ENCODE results near the gene NYAP1. TPM values are rescaled to one million over a fixed set of nuclear protein-coding genes. Genes with fewer than 3 reads are reported as not detected.
"Not testable (repeated sequence)": the region's sequence is repeated elsewhere in the genome, so short reads cannot be mapped to it uniquely, and the experiment has no call there.

The NYAP1 gene
- total and polyA plus RNA-seq, 3 donors from 2014 or later: 15.7 to 27.3 (median 24.7) TPM

GRCh38 chr7:100437150-100438100, 46.3 kb upstream of the NYAP1 start:
- Histone ChIP-seq H3K4me3 (peak overlapping the region; percentile 80 to 88), H3K27me3 (no peaks in the 10 kb centered on the region), H3K9me3 (no peaks in the 10 kb centered on the region), H3K27ac (peak overlapping the region; percentile 92 to 98), H3K4me1 (peaks cover 9% of the 10 kb centered on the region), H3K36me3 (ENCODE audit: low read depth, missing control alignments) (no peaks in the 10 kb centered on the region)
- intact Hi-C loops (cut with DNase I; ENCODE audit: low total_unique reads): no loop called here
- no peak for DNase-seq
- TF ChIP-seq POLR2A (IDR thresholded peaks at IDR 0.05) (no peak), CTCF (IDR thresholded peaks at IDR 0.05) (no peak)
- WGBS, 2 donors: 58 to 69% methylated on average over 25 to 28 of the region's 28 CpGs

GRCh38 chr7:100438172-100438571, 45.6 kb upstream of the NYAP1 start:
- WGBS, 2 donors: 43 to 54% methylated on average over 2 of the region's 2 CpGs
- H3K27ac ChIP-seq: no peak overlapping the region

GRCh38 chr7:100438731-100439130, 45.0 kb upstream of the NYAP1 start:
- intact Hi-C loops (cut with DNase I; ENCODE audit: low total_unique reads); H3K27ac ChIP-seq; H3K4me3 ChIP-seq; H3K9me3 ChIP-seq; H3K4me1 ChIP-seq; H3K27me3 ChIP-seq; H3K36me3 ChIP-seq (ENCODE audit: low read depth, missing control alignments); DNase-seq: not testable (repeated sequence)
- 90 to 92% methylated on average over 8 of the region's 8 CpGs for WGBS, 2 donors

More at GRCh38 chr7:100438172-100438571, 45.6 kb upstream of the NYAP1 start:
- DNase-seq: no peak
- no peaks in the 10 kb centered on the region for H3K36me3 ChIP-seq (ENCODE audit: low read depth, missing control alignments)
- intact Hi-C loops (cut with DNase I; ENCODE audit: low total_unique reads): no loop called here
- H3K27me3 ChIP-seq: no peaks in the 10 kb centered on the region
- peaks cover 8% of the 10 kb centered on the region for H3K4me1 ChIP-seq
- TF ChIP-seq POLR2A (IDR thresholded peaks at IDR 0.05): no peak
- no peak for TF ChIP-seq CTCF (IDR thresholded peaks at IDR 0.05)
- no peak overlapping the region for H3K4me3 ChIP-seq
- no peaks in the 10 kb centered on the region for H3K9me3 ChIP-seq

GRCh38 chr7:100439244-100439643, 44.5 kb upstream of the NYAP1 start:
- H3K4me3 ChIP-seq; H3K4me1 ChIP-seq; H3K36me3 ChIP-seq (ENCODE audit: low read depth, missing control alignments); H3K9me3 ChIP-seq; DNase-seq; H3K27me3 ChIP-seq; H3K27ac ChIP-seq; intact Hi-C loops (cut with DNase I; ENCODE audit: low total_unique reads): not testable (repeated sequence)
- 87 to 89% methylated on average over 7 of the region's 7 CpGs for WGBS, 2 donors

GRCh38 chr7:100441641-100442535, 41.8 kb upstream of the NYAP1 start:
- intact Hi-C loops (cut with DNase I; ENCODE audit: low total_unique reads): no loop called here

More at GRCh38 chr7:100441641-100442535, 41.8 kb upstream of the NYAP1 start:
- DNase-seq: no peak
- H3K27ac ChIP-seq: no peak overlapping the region
- H3K4me3 ChIP-seq: no peak overlapping the region
- WGBS, 2 donors: 87 to 93% methylated on average over 9 to 11 of the region's 11 CpGs
- H3K4me1 ChIP-seq: peaks cover 5% of the 10 kb centered on the region
- no peaks in the 10 kb centered on the region for H3K36me3 ChIP-seq (ENCODE audit: low read depth, missing control alignments)
- TF ChIP-seq POLR2A (IDR thresholded peaks at IDR 0.05): no peak
- no peak for TF ChIP-seq CTCF (IDR thresholded peaks at IDR 0.05)
- H3K9me3 ChIP-seq: no peaks in the 10 kb centered on the region
- H3K27me3 ChIP-seq: no peaks in the 10 kb centered on the region
